WERI-Rb-1 (cell line): ENCODE data around the gene KREMEN2.

Source experiments
- DNase-seq: peaks from one replicate; pipeline ENCODE4 v3.0.0-alpha.2; 2020
- H3K27ac ChIP-seq: fragments of 250-450 bp; sonication (Bioruptor Pico); 2 replicates; pipeline ENCODE4 v1.5.1; 2020; ENCODE audit warnings: mild to moderate bottlenecking, moderate library complexity
- H3K27me3 ChIP-seq: fragments of 250-450 bp; sonication (Bioruptor Pico); 2 replicates; pipeline ENCODE4 v1.5.1; 2021; ENCODE audit warnings: mild to moderate bottlenecking, low read depth, moderate library complexity; ENCODE audit not compliant: insufficient read depth, severe bottlenecking
- H3K36me3 ChIP-seq: fragments of 250-450 bp; sonication (Bioruptor Pico); 2 replicates; pipeline ENCODE4 v1.5.1; 2020; ENCODE audit warnings: mild to moderate bottlenecking, moderate library complexity
- H3K4me3 ChIP-seq: 2 replicates; pipeline ENCODE4 v1.5.1; 2011; ENCODE audit warnings: low read depth, mild to moderate bottlenecking, control low read depth, low read length
- H3K9me3 ChIP-seq: fragments of 250-450 bp; sonication (Bioruptor Pico); 2 replicates; pipeline ENCODE4 v1.5.1; 2021; ENCODE audit warnings: mild to moderate bottlenecking, moderate library complexity; ENCODE audit not compliant: severe bottlenecking
- TF ChIP-seq, protein P1 (sequence below): IDR thresholded peaks from 2 replicates; pipeline ENCODE4 v1.5.1; 2011; ENCODE audit warnings: low read depth, mild to moderate bottlenecking, control low read depth, inconsistent platforms, low read length

Gene KREMEN2

DNA sequence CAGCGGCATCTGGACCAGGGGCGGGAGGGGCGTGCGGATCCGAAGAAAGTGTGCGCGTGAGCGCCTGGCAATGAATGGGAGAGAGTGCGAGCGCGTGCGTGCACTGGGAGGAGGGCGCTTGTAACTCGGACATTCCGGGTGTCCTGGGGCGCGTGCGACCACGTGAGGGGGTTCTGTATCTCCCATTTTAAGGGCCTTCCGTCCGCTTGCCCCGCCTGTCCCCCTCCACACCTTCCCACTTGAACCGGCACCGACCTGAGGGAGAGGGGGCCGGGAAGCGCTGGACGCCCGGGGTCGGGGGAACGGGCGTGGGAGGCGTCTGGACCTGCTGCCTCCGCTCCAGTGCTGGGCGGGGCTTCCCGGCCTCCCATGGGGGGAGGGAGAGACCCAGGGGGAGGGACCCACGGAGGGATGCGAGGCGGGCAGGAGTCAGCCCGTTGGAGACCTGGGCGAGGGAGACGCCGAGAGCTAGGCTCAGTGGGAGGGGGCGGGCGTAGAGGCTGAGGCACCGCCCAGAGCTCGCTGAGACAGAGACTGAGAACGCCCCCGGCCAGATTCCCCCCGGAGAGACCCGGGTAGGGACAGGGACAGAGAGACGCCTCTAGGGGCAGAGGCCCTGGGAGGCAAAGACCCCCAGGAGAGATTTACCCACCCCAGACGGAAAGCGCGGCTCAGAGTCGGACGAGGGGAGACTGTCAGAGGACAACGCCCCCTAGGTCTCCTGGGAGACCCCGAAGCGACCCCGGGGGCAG is at the start of gene KREMEN2:
TSS of gene KREMEN2 (plus strand) at position 553 of the 752 bp plus-strand sequence. CDS start 246 bp downstream, outside the sequence.
- H3K4me3 ChIP-seq, result peak within 1 kb of the TSS; percentile 62
- no peaks in the 10 kb centered on the region for H3K27me3 ChIP-seq
- H3K9me3 ChIP-seq, result peaks cover 3% of the 10 kb centered on the region
- peak; percentile 96 for DNase-seq
- H3K36me3 ChIP-seq, result peaks cover 24% of the 10 kb centered on the region
- TF ChIP-seq, protein P1, sequence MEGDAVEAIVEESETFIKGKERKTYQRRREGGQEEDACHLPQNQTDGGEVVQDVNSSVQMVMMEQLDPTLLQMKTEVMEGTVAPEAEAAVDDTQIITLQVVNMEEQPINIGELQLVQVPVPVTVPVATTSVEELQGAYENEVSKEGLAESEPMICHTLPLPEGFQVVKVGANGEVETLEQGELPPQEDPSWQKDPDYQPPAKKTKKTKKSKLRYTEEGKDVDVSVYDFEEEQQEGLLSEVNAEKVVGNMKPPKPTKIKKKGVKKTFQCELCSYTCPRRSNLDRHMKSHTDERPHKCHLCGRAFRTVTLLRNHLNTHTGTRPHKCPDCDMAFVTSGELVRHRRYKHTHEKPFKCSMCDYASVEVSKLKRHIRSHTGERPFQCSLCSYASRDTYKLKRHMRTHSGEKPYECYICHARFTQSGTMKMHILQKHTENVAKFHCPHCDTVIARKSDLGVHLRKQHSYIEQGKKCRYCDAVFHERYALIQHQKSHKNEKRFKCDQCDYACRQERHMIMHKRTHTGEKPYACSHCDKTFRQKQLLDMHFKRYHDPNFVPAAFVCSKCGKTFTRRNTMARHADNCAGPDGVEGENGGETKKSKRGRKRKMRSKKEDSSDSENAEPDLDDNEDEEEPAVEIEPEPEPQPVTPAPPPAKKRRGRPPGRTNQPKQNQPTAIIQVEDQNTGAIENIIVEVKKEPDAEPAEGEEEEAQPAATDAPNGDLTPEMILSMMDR, result peak; percentile 37; the same call in 1 of the 2 replicates
- H3K27ac ChIP-seq, result peak within 1 kb of the TSS; percentile 87

GRCh38 chr16:2915196-2915929 is 48.7 kb upstream of the KREMEN2 start:
- no peak for DNase-seq
- Histone ChIP-seq H3K4me3 (no peak overlapping the region), H3K27ac (peak overlapping the region; percentile 30), H3K9me3 (no peaks in the 10 kb centered on the region), H3K27me3 (no peaks in the 10 kb centered on the region), H3K36me3 (peaks cover 13% of the 10 kb centered on the region)
- TF ChIP-seq, protein P1, result no peak

DNA sequence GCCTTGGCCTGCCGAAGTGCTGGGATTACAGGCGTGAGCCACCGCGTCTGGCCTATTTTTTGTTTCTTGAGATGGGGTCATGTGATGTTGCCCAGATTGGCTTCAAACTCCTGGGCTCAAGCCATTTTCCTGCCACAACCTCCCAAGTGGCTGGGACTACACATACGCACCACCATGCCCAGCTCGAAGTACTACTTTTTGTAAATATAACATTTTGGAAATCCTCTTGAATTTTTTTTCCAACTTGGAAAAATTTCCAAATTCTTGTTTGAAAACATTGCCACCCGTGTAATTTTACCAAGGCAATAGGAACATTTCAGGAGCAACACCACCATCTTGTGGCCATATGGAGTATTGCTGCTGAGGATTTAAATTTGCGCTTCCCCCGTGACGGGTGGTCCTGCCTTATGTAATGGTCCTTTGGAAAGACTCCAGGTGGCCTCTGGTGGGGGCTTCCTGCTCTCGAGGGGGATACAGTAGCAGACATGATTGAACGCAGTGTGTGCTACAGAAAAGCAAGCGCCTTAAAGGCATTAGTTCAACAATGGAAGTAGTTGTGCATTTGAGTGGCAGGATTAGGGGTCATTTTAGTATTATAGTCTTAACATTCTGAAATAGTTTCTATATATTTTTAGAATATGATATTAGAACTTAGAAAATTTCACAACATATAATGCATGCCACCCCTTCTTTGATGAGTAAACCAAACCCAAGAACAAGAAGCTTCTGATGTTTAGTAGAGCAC is 44.4 kb upstream of the KREMEN2 start:
- peak overlapping the region; percentile 37 for H3K27ac ChIP-seq
- no peaks in the 10 kb centered on the region for H3K9me3 ChIP-seq
- DNase-seq, result peak; percentile 50
- H3K4me3 ChIP-seq, result no peak overlapping the region
- peaks cover 15% of the 10 kb centered on the region for H3K36me3 ChIP-seq
- TF ChIP-seq, protein P1, result peak; percentile 61
- H3K27me3 ChIP-seq, result no peaks in the 10 kb centered on the region

GRCh38 chr16:2923481-2923880 is 40.6 kb upstream of the KREMEN2 start:
- H3K27ac ChIP-seq, result no peak overlapping the region
- H3K4me3 ChIP-seq, result no peak overlapping the region
- no peaks in the 10 kb centered on the region for H3K27me3 ChIP-seq
- TF ChIP-seq, protein P1, result no peak
- H3K9me3 ChIP-seq, result no peaks in the 10 kb centered on the region
- DNase-seq, result no peak
- peaks cover 10% of the 10 kb centered on the region for H3K36me3 ChIP-seq

DNA sequence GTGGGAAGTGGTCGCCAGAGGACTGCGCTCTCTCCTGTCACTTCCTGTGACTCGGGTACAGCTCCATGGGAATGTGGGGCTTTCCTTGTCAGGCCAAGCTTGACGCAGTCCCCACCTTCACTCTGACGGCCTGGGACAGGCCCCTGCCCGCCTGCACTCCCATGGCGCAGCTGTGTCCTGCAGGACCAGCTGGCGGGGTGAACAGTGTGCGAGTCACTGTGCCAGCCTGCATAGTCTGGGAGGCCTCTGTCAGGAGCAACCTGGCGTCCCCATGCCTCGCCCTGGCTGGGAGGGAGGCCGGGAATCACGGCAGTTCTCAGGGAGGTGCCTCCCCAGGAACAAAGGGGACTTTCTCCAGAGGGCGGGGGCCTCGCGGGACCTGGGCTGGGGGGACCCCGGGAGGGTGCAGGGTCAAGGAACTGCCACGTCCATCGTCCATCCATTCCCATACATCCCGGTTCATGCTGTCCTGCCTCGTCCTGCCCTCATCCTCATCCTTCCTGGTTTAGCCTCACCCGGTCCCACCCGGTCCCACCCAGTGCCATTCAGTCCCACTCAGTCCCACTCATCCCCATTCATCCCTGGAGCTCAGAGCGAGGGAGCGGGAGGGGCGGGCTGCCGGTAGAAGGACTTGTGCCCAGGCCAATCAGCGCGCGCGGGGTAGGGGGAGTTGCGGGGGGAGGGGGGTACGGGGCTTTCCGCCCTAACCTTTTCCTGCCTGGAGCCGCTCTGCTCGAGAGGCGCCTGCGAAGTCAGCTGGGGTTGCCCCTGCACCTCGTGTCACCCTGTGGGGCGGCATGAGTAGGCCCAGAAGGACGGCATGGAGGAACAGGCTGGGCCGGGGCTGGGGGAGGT is 38.9 kb upstream of the KREMEN2 start:
- H3K27ac ChIP-seq, result no peak overlapping the region
- H3K36me3 ChIP-seq, result peaks cover 8% of the 10 kb centered on the region
- H3K9me3 ChIP-seq, result no peaks in the 10 kb centered on the region
- H3K4me3 ChIP-seq, result no peak overlapping the region
- TF ChIP-seq, protein P1, result no peak
- no peak for DNase-seq
- no peaks in the 10 kb centered on the region for H3K27me3 ChIP-seq
